ENCODE results near the gene RNF215.

RNF215 gene

GRCh38 chr22:30393885-30394284, 6.7 kb upstream of the RNF215 start:
- DNase-seq: no peak

- DNase-seq: no peak
Measured at GRCh38 chr22:30393322-30393680, 6.1 kb upstream of the RNF215 start.

GRCh38 chr22:30392661-30393321, 5.6 kb upstream of the RNF215 start:
- no peak for DNase-seq

- DNase-seq: peak; percentile 73
Measured at GRCh38 chr22:30390974-30391691, 3.9 kb upstream of the RNF215 start.

- DNase-seq: no peak
Measured at GRCh38 chr22:30386608-30386959, 627 bp downstream of the RNF215 start.

- DNase-seq: no peak
Measured at GRCh38 chr22:30385942-30386341, 1.3 kb downstream of the RNF215 start.

GRCh38 chr22:30383061-30383460, 4.2 kb downstream of the RNF215 start:
- DNase-seq: no peak

- DNase-seq: no peak
Measured at GRCh38 chr22:30382340-30382739, 4.9 kb downstream of the RNF215 start.

- no peak for DNase-seq
Measured at GRCh38 chr22:30381264-30381663, 5.9 kb downstream of the RNF215 start.

GRCh38 chr22:30380011-30380410, 7.2 kb downstream of the RNF215 start:
- DNase-seq: no peak

GRCh38 chr22:30375312-30375849, 11.8 kb downstream of the RNF215 start:
- DNase-seq: no peak

- no peak for DNase-seq
Measured at GRCh38 chr22:30373331-30374325, 13.6 kb downstream of the RNF215 start.

- no peak for DNase-seq
Measured at GRCh38 chr22:30372915-30373314, 14.3 kb downstream of the RNF215 start.

GRCh38 chr22:30371981-30372380, 15.2 kb downstream of the RNF215 start:
- DNase-seq: peak; percentile 22

GRCh38 chr22:30371321-30371720, 15.9 kb downstream of the RNF215 start:
- no peak for DNase-seq

GRCh38 chr22:30370641-30371230, 16.5 kb downstream of the RNF215 start:
- DNase-seq: peak; percentile 59

- DNase-seq: no peak
Measured at GRCh38 chr22:30368420-30368819, 18.8 kb downstream of the RNF215 start.

GRCh38 chr22:30365891-30366290, 21.3 kb downstream of the RNF215 start:
- DNase-seq: no peak

GRCh38 chr22:30362651-30363281, 24.4 kb downstream of the RNF215 start:
- peak; percentile 26 for DNase-seq

- no peak for DNase-seq
Measured at GRCh38 chr22:30361916-30362650, 25.1 kb downstream of the RNF215 start.

GRCh38 chr22:30358541-30358940, 28.7 kb downstream of the RNF215 start:
- no peak for DNase-seq

All from NCI-H2171 treated with DMSO at 0.1 percent for 48 hours (cell line).